ENCODE measurements around the gene MAST4.
"Not testable (repeated sequence)": the region's sequence is repeated elsewhere in the genome, so short reads cannot be mapped to it uniquely, and the experiment has no call there.

MAST4 gene

DNA sequence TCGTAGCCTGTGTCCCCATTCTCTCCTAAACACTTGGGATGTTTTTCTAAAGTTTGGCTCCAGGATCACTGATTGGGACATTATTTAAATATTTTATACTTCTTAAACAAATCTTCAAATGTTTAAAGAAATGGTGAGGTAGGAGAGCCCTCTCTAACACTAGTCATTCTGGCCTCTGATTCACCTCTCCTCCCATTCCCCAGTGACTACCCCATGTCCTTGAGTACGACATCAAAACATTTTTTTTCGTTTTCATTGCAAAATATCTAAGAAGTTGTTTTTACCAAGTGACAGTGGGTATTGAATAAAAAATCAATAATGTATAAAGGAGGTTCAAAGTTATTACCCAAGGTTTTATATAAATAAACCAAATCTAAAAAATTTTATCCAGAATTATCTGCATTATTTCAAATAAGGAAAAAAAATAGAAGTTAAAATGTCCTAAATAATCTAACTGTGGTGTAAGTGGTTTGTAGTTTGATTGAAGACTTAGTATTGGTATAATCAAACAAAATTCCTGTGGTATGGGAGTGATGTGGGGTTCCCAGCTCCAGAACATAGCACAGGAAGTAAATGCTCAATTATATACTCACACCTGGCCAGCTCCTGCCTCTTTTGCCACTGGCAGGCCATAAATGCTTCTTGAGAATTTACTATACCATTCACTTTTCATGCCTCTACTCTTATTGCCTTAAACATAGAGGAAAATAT lies 51.1 kb downstream of the MAST4 start:
- no peak for DNase-seq

DNA sequence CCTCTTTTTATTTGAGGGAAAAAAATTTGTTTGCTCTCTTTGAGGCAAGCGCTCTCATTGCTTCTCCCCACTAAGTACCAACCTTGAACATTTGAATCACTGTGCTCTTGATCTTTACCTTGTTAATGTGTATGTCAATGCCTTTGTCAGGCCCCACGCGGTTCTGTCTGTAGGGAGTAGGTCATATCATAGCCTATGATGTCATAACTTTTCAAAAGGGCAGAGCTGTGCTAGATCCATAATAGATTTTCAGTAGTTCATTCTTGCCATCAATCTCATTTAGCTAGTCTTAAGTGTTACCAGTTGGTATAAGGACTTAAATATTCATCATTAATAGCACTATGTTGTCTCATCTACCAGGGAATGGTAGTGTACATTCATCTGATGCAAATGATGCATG lies 56.6 kb downstream of the MAST4 start:
- DNase-seq, result no peak

DNA sequence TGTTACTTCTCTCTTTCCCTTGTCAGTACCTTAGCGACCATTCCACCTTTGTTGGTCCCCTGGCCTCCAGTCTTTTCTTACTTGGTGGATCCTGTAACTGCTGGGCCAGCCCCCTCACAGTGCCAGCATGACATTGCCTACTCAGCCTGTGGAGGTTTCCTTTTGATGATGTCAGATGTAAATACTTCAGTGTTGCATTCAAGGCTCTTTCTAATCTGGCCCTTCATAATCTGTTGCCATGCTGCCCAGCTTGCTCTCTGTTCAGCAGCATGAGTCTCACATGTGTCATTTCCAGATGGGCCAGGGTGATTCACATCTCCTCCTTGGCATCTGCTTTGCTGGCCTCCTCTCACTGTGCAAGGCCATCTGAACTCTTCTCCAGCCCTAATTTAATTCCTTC lies 57.1 kb downstream of the MAST4 start:
- no peak for DNase-seq

DNA sequence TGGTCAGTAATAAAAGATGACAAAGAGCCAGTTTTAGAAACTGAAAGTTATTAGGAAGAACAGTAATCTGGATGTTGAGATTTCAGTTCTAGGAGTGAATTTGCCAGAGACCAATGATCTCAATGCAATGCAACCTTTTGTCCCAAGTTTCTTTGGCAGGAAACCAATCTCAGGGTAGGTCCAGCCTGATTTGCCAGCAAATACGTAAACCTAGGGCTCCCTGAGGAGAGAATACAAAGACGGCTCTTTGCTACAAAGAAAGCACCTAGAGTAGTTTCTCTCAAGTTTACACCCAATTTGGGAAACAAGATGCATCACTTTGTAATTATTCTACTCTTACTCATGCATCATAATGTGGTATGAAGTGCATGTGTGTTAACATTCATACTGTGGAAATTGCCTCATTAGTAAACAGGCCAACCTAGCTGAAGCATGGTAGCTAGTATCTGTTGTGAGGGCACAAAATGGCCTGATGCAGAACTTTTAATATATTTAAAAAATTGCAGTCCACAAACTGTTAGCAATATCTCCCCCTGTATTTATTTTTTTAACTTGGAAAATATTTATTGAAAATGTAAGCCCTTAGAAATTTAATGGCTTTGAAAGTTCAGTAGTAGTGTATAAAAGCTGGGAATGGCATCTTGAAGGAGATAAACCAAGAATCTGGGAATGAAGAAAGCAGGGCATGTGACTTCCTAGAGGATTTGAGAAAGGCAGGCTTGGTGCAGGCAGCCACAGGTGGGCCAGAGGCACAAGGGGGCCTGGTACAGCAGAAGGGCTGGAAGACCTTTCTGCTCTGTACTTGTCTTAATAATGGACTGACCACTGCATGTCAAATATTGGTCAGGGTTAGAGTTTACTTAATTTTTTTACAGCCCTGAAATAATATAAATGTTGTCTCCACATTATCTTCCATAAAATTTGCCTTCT lies 59.5 kb downstream of the MAST4 start:
- no peak for DNase-seq

DNA sequence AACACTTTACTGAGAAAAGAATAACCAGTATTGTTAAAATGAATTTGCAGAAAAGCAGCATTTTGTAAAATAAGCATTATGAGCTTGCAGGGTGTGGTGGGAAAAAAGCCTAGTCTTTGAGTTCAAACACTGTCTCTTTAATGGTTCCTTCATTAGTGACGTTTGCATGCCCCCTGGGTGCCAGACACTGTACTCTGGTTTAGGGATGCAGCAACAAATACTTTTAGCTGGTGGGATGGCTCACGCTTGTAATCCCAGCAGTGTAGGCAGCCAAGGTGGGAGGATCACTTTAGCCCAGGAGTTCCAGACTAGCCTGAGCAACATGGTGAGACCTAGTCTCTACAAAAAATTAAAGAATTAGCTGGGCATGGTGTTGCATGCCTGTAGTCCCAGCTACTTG lies 62.3 kb downstream of the MAST4 start:
- DNase-seq, result no peak

DNA sequence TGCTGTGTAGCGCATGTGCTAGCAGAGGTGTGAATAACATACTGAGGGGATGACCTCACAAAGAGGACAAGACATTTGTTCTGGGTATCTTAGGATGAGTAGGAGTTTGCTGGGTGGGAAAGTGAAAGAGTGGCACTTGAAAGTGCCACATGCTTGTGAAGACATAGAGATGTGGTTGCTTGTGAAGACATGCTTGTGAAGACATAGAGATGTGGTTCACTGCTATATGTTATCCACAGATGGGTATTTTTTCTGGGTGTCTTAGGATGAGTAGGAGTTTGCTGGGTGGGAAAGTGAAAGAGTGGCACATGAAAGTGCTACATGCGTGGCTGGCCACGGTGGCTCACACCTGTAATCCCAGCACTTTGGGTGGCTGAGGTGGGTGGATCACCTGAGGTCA lies 63.6 kb downstream of the MAST4 start:
- no peak for DNase-seq

DNA sequence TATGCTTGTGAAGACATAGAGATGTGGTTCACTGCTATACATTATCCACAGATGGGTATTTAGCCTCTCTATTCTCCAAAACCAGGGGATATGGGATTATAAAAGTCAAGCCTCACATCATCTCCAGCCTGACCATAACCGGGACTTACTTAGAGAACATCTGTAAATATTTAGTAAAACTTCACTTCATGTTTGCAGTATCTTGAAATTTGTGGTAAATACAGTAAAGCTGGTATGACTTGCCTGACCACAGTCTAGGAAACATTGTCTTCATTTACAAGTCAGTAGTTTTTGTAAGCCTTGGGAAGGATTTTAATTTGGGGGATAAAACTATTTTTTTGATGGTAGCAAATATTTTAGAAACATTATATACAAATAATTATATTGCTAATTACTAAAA lies 64.2 kb downstream of the MAST4 start:
- DNase-seq, result no peak

DNA sequence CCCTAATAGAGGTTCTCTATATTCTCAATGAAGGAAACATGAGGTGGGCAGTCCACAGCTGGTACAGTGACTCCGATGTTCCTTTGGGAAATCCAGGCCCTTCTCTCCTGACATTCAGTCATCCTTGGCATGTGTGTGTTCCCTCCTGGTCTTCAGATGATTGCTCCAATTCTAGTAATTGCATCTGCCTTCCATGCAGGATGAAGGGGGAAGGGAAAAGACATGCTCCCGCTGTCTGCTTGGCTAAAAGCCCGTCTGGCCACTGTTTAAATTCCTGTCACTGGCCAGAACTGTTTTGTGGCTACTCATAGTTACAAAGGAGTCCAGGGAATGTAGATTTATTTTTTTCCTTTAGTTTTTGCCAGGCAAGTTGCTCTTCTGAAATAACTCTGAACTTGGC lies 65.0 kb downstream of the MAST4 start:
- no peak for DNase-seq

DNA sequence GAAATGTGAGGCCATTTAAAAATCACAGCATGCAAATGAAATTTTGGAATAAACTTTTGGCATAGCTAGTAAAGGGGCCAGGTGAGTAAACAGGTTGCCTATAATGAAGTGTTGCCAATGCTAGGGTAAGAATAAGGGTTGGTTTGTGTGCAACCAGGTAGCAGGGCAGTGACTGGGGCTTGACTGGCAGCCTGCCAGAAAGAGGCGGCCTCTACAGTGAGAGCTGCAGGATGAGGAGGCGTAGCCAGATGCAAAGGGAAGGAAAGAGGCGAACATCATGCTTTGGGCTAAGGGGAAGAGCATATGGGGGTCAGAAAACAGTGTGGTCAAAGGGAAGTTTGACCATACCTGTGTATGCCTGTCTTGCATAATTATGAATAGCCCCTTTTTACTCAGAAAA lies 70.6 kb downstream of the MAST4 start:
- DNase-seq, result no peak

DNA sequence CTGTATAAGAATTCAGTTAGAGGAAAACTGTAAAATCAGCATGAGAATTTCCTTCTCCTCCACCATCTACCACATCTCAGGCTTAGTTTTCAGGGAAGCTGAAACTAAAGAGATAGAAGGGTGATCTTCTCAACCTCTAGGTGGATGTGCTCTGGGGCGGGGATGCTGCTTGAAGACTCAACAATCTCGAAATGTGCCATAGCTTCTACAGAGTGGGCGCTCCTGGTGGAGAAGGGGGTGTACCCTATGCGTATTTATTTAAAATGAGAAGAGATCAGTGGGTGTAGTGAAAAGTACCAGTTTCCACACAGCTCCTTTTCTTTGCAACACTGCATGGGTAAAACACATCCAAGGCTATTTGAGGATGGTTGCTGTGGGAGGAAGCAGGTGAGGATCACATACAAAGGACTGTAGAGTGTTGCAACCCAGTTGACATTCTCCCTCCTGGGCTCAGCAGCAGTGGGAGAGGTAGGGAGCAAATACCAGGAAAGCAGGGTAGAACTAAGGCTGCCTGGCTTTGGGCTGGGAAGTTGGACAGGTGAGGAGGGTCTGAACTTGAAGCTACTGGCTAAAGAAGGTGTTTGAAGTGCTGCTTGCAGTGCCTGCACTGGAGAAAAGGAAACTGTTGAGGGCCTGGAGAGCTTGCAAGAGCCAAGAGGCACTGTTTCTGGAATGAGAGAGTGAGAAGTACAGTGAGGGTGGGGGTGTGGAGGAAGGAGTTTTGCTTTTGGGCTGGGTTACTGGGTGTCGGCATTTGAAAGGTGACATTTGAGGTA lies 73.1 kb downstream of the MAST4 start:
- DNase-seq, result no peak

DNA sequence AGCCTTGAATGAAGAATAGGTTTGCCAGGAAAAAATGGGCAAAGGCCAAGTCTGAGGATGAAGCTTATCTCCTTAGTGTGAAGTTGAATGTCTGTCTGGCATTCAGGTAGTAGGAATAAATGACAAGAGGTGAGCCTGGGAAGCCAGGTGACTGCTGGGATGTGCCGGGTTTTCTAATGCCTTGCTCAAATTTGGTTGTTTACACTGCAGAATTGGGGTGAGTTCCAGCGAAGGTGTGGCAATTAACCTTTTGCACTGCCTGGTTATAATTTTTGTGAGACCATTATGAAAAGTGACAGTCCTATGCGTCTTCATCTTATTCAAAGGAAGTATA lies 73.6 kb downstream of the MAST4 start:
- no peak for DNase-seq

DNA sequence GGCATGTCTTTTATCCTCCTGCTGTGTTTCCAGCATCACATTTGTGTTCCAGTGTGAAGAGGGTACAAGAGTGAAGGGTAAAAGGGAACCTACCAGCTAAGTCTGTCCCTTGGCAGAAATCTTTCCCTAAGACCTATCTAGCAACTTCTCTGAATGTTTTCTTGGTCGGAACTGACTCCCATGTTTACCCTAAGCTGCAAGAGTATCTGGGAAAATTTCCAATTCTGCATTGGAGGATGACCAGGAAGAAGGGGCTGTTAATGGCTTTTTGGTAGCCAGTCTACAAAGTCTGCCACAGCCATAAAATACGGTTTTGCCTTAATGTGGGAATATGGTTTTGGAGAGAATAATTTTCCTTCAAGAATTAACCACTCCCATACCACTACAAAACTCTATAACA lies 75.1 kb downstream of the MAST4 start:
- no peak for DNase-seq

DNA sequence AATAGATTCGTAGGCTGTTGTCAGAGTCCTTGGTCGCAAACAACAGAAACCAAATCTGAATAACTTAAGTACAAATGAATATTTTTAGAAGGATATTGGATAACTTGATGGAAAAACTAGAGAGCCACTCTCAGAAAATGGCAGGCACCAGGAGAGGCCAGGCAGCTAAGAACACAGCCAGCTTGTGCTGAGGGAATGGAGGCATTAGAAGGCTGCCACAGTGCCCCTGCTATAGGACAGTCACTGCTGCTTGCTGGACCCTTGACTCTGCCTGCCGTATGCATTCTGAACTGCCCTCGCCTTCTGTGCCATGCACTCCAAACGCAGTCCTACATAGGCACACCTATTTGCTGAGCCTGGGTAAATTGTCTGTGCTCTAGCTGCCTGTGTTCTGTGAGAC lies 78.6 kb downstream of the MAST4 start:
- no peak for DNase-seq

DNA sequence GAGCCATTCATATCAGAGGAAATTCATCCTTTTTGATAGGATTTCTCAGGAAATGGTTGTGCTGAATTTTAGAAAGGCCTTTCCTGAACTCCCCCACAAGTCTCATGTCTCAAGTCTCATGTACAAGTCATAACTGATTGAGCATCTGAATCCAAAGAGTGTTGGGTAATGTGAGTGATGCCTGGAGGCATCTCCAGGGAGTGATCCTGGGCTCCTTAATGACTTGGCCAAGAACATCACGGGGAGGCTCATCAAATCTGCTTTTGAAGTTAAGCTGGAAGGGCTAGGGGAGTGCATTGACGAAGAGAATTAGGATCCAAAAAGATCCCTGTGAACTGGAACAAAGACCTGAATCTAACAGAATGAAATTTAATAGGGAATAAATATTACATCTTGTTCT lies 79.2 kb downstream of the MAST4 start:
- no peak for DNase-seq

DNA sequence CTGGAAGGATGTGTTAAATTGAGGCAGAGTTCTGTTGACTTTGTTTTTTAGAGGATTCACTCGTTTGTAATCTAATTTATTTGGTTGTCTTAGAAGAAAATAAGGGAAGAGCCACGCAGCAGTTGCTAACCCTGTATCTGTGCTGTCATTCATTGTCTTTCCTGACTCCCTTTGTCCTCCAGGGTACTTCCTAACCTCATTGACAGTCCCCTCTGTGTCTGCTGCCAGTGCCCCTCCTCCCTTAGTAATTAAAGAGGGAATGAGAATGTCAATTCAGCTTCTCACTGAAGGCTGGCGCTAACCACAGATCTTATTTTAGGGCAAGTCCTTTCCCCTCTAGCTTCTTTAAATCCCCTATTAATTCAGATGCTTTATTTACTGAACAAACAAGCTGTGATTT lies 84.0 kb downstream of the MAST4 start:
- no peak for DNase-seq

DNA sequence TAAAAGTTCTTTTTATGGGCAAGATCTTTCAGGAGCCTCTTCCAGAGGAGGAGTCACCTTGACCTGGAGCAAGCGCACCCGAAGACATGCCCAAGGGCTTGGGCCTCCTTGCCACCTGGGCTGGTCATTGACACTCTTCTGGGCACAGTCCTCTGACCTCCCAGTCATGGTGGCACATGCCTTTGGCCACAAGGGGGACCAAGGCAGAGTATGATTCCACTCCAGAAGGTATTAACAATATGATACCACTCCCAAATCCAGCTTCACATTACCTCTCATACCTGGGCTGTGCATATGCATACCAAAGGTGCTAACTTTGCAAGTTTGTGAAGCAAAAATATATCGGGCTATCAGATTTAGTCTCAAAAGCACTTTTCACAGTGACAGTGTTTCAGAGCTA lies 84.6 kb downstream of the MAST4 start:
- DNase-seq, result no peak

DNA sequence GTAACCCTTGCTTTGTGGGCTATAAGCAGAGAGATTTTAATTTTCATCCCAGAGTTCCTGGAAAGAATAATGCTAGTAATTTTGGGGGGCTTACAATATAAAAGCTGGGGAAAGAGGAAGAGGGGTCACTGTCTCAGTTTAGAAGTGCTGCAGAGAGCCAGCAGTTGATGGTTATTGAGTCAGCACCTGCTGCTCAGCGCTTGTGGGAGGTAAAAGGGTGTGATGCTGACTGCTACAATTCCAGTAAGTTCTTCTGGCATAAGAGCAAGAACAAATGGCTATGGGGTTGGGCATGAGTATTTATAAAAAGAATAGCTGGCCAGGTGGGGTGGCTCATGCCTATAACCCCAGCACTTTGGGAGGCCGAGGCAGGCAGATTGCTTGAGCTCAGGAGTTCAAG lies 88.5 kb downstream of the MAST4 start:
- DNase-seq, result no peak

DNA sequence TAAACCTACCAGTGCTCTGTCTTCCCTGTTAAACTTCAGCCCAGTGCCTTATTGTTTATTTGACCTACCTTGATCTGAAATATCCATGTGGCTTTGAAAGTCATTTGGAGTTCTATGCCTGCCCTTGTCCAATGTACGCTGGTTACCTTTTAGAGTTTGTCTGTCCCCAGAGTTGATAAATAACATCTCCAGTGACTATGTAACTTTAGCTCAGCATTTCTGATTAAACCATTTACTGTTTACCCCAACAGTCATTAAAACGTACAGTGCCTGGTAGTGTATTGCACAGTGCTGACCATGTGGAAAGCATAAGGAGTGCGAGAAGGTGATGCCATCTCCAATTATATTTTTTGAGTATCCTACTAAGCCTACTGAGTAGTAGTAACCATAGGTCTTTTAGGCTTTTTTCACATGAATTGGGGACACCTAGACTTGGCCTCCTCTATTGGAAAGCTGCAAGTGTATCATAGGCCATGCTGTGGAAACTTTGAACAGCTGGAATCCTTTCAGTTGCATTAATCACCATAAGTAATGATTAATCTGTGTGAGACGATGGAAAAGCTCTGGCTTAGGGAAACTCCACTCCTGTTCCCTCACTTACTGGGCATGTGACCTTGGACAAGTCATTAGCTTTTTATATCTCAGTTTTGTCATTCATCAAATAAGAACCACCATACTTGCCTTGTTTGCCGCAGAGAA lies 93.5 kb downstream of the MAST4 start:
- DNase-seq, result no peak

DNA sequence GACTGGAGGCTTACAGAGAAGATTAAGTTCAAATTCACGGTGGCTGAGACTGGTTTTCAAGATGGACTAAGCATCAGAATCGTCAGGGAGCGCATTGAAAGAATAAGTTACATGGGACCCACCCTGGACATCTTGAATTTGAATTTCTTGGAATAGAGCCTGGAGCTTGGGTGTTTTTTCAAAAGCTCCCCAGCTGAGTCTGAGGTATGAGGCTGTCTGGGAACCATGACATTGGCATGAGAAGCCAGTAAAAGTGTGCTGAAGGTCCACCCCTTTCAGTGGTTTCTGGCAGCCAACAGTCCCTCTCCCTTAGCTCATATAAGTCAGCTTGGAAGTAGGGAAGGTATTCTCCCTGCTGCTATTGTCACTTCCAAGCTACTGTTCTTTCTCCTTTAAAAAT lies 97.8 kb downstream of the MAST4 start:
- no peak for DNase-seq

DNA sequence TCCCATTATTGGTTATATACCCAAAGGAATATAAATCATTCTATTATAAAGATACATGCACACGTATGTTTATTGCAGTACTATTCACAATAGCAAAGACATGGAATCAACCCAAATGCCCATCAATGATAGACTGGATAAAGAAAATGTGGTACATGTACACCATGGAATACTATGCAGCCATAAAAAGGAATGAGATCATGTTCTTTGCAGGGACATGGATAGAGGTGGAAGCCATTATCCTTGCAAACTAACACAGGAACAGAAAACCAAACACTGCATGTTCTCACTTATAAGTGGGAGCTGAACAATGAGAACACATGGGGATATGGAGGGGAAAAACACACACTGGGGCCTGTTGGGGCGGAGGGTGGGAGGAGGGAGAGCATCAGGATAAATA lies 99.6 kb downstream of the MAST4 start:
- not testable (repeated sequence) for DNase-seq

DNA sequence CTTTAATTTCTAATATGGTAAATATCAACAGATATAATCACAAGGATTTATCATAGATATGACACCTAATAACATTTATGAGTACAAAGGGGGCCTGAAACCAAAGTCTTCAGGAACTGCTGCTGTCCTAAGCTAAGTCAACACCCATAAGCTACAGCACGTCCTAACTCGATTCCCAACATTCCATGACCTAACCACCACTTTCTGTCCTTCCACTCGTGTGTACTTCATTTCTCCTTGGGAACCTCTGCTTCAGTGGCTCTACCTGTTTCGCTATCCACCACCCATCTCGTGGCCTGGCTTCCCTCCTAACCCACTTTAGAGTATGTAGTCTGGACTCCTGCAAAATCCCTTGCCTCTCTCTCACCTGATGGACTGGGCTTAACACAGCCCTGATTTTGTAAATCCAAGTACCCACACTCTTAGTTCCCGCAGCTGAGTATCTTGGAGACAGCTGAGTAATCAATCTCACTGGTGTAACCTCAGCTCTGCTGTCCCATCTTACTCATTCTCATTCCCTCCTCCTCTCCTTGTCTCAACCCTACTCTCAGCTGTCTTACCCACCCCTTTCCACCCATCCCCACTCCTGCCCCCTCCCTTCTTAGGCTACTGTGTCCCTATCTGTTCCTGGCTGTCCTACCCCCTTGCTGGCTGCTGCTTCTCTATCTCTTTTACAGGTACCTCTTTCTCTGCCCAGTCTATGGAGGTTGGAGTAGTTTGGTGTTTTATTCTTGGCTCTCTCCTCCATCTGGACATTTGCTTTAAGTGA lies 101.8 kb downstream of the MAST4 start:
- no peak for DNase-seq

DNA sequence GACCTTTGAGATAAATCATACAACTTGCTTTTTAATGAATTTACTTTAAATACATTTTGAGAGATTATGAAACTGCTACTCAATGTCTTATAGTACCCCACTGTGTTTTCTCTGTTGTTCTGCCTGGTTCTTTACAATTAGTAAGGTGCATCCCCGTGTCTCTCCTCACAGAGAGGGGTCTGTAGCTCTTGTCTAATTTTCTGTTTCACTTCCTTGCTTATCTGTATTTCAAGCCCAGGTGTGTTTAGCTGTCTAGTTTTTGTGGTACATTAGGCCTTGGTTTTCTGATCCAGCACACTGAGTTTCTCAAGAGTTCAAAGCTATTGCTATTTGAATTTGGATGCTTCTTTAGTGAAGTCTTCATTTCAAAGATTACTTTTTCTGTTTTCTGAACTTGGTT lies 105.1 kb downstream of the MAST4 start:
- no peak for DNase-seq

All from CD4-positive, alpha-beta T cell treated with Interleukin-17A for 1 hour (primary cell).